Erythroblast (primary cell): Measurements from ENCODE around the gene LAYN.

Experiments
- GATA1 ChIP-seq: IDR thresholded peaks from 2 replicates; pipeline ENCODE4 v1.6.1; 2011; ENCODE audit warnings: low read depth, mild to moderate bottlenecking, control low read depth, low read length, moderate library complexity
- POLR2A ChIP-seq: IDR thresholded peaks from 2 replicates; pipeline ENCODE4 v1.6.1; 2011; ENCODE audit warnings: mild to moderate bottlenecking, low read length

DNA sequence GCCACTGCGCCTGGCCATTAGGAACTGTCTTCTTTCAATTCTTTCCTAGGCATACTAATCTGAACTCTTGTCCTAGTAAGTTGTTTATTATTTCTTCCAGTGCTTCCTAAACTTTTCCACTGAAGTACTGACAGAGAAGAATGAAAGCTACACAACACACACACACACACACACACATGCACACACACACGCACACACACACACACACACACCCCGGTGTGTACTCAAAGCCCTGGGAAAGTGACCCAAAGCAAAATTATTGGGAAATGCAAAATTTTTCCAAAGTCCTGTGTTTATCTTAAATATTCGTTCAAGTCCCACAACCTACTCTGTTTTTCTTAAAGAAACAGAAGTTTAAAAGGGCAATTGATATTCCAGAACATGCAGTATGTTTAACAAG is 42.4 kb downstream of the LAYN start:
- TF ChIP-seq POLR2A (no peak), GATA1 (no peak)
